CD4-positive, alpha-beta T cell (primary cell): ENCODE measurements around the gene RREB1. TPM values are rescaled to one million over a fixed set of nuclear protein-coding genes. Genes with fewer than 3 reads are reported as not detected.

ENCODE experiments used
- ATAC-seq: fragments of 200-7000 bp; cut with Tn5 transposase; one replicate; pipeline ENCODE4 v1.10.0; 2022; ENCODE audit warnings: mild to moderate bottlenecking; ENCODE audit not compliant: poor library complexity
- CTCF ChIA-PET: fragments of 350-600 bp; sonication (Branson Sonifier 250); formaldehyde crosslinking; loops from one replicate; lab custom pipeline; 2021; ENCODE audit warnings: antibody characterized with exemption, inconsistent platforms; lab: Charles Lee
- POLR2A ChIA-PET: fragments of 350-600 bp; sonication (Branson Sonifier 250); formaldehyde crosslinking; loops from one replicate; lab custom pipeline; 2021; ENCODE audit warnings: antibody characterized with exemption, inconsistent platforms; lab: Charles Lee
- DNase-seq, 14 experiments: peaks; one replicate each; pipeline ENCODE4 v3.0.0-alpha.2; 2013 to 2020; ENCODE audit warnings: mixed read lengths in 2 of 14
- H3K27ac ChIP-seq, 2 donors: one replicate each; pipeline versions ENCODE4 v1.5.1 to v1.7.0; 2013; ENCODE audit warnings: low read length in 2 of 2, low read depth in 1 of 2, mild to moderate bottlenecking in 1 of 2
- H3K27me3 ChIP-seq, 2 experiments: 1 replicate in 1 of 2; 2 replicates in 1 of 2; pipeline versions ENCODE4 v1.6.1 to v1.7.0; 2013; ENCODE audit warnings: low read length in 2 of 2, control low read depth in 1 of 2, mild to moderate bottlenecking in 1 of 2, moderate library complexity in 1 of 2; ENCODE audit not compliant: insufficient read depth in 2 of 2, control insufficient read depth in 1 of 2
- H3K36me3 ChIP-seq: one replicate; pipeline ENCODE4 v1.6.1; 2013; ENCODE audit warnings: low read length, control low read depth; ENCODE audit not compliant: insufficient read depth
- H3K4me1 ChIP-seq: one replicate; pipeline ENCODE4 v1.6.1; 2013; ENCODE audit warnings: low read length, control low read depth; ENCODE audit not compliant: insufficient read depth
- H3K4me3 ChIP-seq: one replicate; pipeline ENCODE4 v1.5.1; 2013; ENCODE audit warnings: mild to moderate bottlenecking, low read length, moderate library complexity
- H3K9me3 ChIP-seq, 2 experiments: 1 replicate in 1 of 2; 2 replicates in 1 of 2; pipeline versions ENCODE4 v1.6.1 to v1.7.0; 2013; ENCODE audit warnings: low read length in 2 of 2, mild to moderate bottlenecking in 2 of 2, control low read depth in 1 of 2, moderate library complexity in 1 of 2; ENCODE audit not compliant: control insufficient read depth in 1 of 2, insufficient read depth in 1 of 2
- H3K27ac Mint-ChIP-seq: one replicate; pipeline ENCODE4 v1.8.0; 2020; ENCODE audit warnings: mixed read lengths
- H3K27me3 Mint-ChIP-seq: one replicate; pipeline ENCODE4 v1.8.0; 2021; ENCODE audit warnings: mixed read lengths
- H3K36me3 Mint-ChIP-seq: one replicate; pipeline ENCODE4 v1.8.0; 2021; ENCODE audit warnings: low read depth, mixed read lengths
- H3K4me1 Mint-ChIP-seq: one replicate; pipeline ENCODE4 v1.8.0; 2021; ENCODE audit warnings: low read depth, mixed read lengths
- H3K4me3 Mint-ChIP-seq: one replicate; pipeline ENCODE4 v1.8.0; 2020; ENCODE audit warnings: mild to moderate bottlenecking, mixed read lengths
- H3K9me3 Mint-ChIP-seq: one replicate; pipeline ENCODE4 v1.8.0; 2020; ENCODE audit warnings: mixed read lengths
- intact Hi-C, 2 experiments: fragments of 100-400 bp; cut with DNase I in 1 of 2; cut with micrococcal nuclease in 1 of 2; formaldehyde crosslinking; loops; one replicate each; pipeline versions ENCODE4 v1.15.1 to v1.9.0; 2023 to 2025; cut with DNase I, micrococcal nuclease
- total RNA-seq, 174 experiments: library from RNA in 2 of 174; stranded (reverse) in 2 of 174; gene quantifications; one replicate each; pipeline ENCODE4 v1.2.3 and lab custom pipeline; 2021 to 2026
- TF ChIP-seq, protein P1 (sequence below): fragments of 200-600 bp; IDR thresholded peaks from one replicate; pipeline ENCODE4 v1.8.0; 2022; ENCODE audit warnings: antibody characterized with exemption, mild to moderate bottlenecking

Gene RREB1
- total RNA-seq, 2 experiments from 2014 or later = 56.5 to 60.0 TPM

DNA sequence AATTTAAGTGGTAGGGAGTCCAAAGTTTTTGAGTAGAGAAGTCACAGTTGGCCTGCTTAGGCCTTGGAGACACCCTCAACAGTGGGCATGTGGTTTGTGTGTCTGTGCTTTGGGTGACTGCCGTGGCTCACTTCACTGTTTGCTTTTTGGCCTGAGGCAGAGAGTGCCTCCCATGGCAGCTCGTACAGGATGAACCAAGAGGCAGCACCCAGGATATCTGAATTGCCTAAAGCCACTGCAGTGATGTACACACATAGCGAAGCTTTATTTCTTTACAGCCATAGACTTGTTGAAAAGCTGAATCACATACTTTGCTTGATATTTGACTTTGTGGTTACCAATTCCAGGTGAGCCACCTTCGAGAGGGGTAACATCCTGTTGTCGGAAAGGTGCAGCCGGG, 21.6 kb downstream of the RREB1 start:
- Mint-ChIP-seq H3K9me3 (no peaks in the 10 kb centered on the region), H3K36me3 (peaks cover 14% of the 10 kb centered on the region), H3K4me3 (peak overlapping the region; percentile 52), H3K27me3 (no peaks in the 10 kb centered on the region), H3K4me1 (peaks cover 92% of the 10 kb centered on the region), H3K27ac (peak overlapping the region; percentile 82)
- Histone ChIP-seq H3K27me3 (no peaks in the 10 kb centered on the region), H3K36me3 (peaks cover 9% of the 10 kb centered on the region), H3K4me1 (peaks cover 56% of the 10 kb centered on the region), H3K4me3 (no peak overlapping the region), H3K9me3 (no peaks in the 10 kb centered on the region), H3K27ac (peak overlapping the region in 1 of 2 donors; percentile 39)
- CTCF ChIA-PET = interaction anchor here (1.7 kb wide), 1 partner anchor 9 kb away, joined by 7 read pairs; no protein-coding TSS in a partner anchor
- intact Hi-C loops = loop anchor here in 1 of 2 experiments (2.0 kb wide), 1 partner anchor 17 kb away; no protein-coding TSS in a partner anchor
- ATAC-seq (peak; percentile 62), DNase-seq (peak in 1 of 14 experiments; percentile 33)
- TF ChIP-seq, protein P1, sequence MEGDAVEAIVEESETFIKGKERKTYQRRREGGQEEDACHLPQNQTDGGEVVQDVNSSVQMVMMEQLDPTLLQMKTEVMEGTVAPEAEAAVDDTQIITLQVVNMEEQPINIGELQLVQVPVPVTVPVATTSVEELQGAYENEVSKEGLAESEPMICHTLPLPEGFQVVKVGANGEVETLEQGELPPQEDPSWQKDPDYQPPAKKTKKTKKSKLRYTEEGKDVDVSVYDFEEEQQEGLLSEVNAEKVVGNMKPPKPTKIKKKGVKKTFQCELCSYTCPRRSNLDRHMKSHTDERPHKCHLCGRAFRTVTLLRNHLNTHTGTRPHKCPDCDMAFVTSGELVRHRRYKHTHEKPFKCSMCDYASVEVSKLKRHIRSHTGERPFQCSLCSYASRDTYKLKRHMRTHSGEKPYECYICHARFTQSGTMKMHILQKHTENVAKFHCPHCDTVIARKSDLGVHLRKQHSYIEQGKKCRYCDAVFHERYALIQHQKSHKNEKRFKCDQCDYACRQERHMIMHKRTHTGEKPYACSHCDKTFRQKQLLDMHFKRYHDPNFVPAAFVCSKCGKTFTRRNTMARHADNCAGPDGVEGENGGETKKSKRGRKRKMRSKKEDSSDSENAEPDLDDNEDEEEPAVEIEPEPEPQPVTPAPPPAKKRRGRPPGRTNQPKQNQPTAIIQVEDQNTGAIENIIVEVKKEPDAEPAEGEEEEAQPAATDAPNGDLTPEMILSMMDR = no peak
- POLR2A ChIA-PET = interaction anchor here (0.6 to 2.8 kb wide), 7 partner anchors 11 to 67 kb away, joined by 3 to 18 read pairs (median 4); no protein-coding TSS in a partner anchor

DNA sequence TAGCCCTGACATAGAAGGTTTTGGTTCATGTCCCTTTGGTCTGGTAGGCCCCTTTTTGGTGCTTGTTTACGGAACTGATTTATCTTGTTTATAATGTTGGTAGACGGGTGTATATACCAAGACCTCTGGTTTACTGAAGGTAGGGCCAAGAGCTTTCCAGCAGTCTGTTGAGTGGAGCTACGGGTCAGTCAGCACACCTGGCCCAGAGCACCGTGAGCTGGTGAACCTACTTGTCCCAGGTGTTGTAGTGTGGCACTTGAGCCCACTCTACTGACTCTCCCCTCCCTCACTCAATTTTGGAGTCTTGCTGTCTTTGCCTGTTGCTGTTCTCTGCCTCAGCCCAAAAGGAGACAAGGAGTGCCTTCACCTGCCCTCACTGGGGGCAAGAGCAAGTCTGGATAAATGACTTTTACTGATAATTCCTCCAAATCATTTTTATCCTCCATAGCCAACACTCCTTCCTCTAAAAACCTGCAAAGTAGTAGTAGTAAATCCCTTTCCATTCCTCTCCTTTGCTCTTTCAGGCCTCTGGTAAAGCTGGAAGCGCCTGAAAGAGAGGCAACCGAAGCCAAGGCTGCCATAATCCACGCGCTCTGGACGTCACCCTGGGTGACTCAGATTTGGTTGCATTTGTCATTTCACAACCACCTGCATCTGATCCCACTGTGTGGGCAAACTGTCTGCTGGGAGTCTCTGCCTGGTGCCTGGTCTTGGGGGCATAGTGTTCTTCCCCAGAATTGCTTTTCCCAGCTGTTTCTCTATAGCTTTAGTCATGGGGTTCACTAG, 22.2 kb downstream of the RREB1 start:
- intact Hi-C loops = loop anchor here in 1 of 2 experiments (2.0 kb wide), 1 partner anchor 17 kb away; no protein-coding TSS in a partner anchor
- TF ChIP-seq, protein P1 = no peak
- DNase-seq = peak in 3 of 14 experiments; percentile 33 to 66 (median 64)
- ChIA-PET CTCF (interaction anchor here (1.7 kb wide), 1 partner anchor 8 kb away, joined by 7 read pairs; no protein-coding TSS in a partner anchor), POLR2A (interaction anchor here (0.6 to 2.8 kb wide), 9 partner anchors 11 to 66 kb away, joined by 3 to 18 read pairs (median 3); no protein-coding TSS in a partner anchor)
- Mint-ChIP-seq H3K36me3 (peaks cover 8% of the 10 kb centered on the region), H3K27ac (peak overlapping the region; percentile 82), H3K4me1 (peaks cover 92% of the 10 kb centered on the region), H3K4me3 (peak overlapping the region; percentile 52), H3K27me3 (no peaks in the 10 kb centered on the region), H3K9me3 (no peaks in the 10 kb centered on the region)
- Histone ChIP-seq H3K36me3 (peaks cover 9% of the 10 kb centered on the region), H3K27ac (peak overlapping the region in 1 of 2 donors; percentile 39), H3K4me1 (peaks cover 52% of the 10 kb centered on the region), H3K4me3 (no peak overlapping the region), H3K27me3 (no peaks in the 10 kb centered on the region), H3K9me3 (no peaks in the 10 kb centered on the region)
- ATAC-seq = peak; percentile 33

DNA sequence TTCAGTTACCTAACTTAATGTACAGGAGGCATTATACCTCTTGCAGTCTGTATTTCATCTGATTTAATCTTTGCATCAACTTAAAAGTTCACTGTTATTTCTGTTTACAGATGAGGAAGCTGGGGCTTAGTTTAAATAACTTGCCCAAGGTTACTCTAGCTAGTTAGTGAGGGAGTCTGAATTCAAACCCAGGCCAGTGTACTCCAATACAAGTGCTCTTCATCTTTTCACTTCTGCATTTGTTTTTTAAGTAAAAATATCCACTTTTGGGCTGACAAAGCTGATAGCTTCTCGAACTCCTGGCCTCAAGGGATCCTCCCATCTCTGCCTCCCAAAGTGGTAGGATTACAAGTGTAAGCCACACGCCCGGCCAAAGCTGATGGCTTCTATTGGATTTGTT, 23.6 kb downstream of the RREB1 start:
- CTCF ChIA-PET = interaction anchor here (0.7 kb wide), 1 partner anchor 14 kb away, joined by 4 read pairs; no protein-coding TSS in a partner anchor
- H3K27ac ChIP-seq = no peak overlapping the region
- intact Hi-C loops = no loop called here

More for the DNA sequence above, 23.6 kb downstream of the RREB1 start:
- Mint-ChIP-seq H3K36me3 (no peaks in the 10 kb centered on the region), H3K9me3 (no peaks in the 10 kb centered on the region), H3K4me1 (peaks cover 93% of the 10 kb centered on the region), H3K27ac (peak overlapping the region; percentile 60), H3K4me3 (no peak overlapping the region), H3K27me3 (no peaks in the 10 kb centered on the region)
- H3K27me3 ChIP-seq = no peaks in the 10 kb centered on the region
- H3K4me3 ChIP-seq = no peak overlapping the region
- peaks cover 6% of the 10 kb centered on the region for H3K36me3 ChIP-seq
- no peak for DNase-seq
- H3K9me3 ChIP-seq = no peaks in the 10 kb centered on the region
- POLR2A ChIA-PET = interaction anchor here (0.6 to 1.3 kb wide), 3 partner anchors 15 to 91 kb away, joined by 3 to 7 read pairs (median 6); no protein-coding TSS in a partner anchor
- no peak for ATAC-seq
- TF ChIP-seq, protein P1 = no peak
- peaks cover 42% of the 10 kb centered on the region for H3K4me1 ChIP-seq
